ENCODE data around the gene PDE8B. TPM values are rescaled to one million over a fixed set of nuclear protein-coding genes. Genes with fewer than 3 reads are reported as not detected.

PDE8B gene
- total RNA-seq, 1 donor from 2014 or later = 7.8 TPM

DNA sequence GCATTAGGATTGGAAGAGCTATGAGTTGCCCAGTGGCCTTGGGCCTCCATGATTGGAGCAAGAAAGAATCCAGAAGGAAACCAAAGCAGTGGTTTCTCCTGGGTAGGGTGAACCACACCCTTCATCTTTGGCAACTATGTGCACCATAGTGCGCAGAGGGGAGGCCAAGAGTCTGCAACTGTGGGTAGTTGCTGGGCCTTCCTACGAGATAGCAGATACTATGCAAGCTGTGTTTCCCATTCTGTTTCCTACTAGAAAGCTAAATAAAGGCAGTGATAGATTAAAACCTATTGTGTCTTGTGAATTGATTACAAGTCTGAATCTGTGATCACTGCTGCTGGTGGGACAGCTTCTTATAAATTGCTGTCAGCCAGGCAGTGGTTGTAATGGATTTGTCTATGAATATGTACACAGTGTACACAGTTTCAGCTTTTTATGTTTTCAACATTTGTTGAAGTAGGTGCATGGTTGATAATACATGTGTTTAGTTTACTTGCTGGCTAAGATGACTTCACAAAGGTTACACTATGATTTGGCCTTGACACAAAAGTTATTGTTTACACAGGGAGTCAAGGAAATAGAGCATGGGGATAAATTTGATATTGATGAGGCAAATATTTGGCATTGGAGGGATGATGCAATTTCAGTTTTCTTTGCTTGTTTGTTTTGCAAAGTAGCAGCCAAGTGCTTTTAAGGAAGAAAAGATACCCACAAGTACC lies 23.7 kb upstream of the PDE8B start:
- peaks cover 5% of the 10 kb centered on the region for H3K27me3 Mint-ChIP-seq (ENCODE audit: unreplicated experiment)
- H3K4me1 Mint-ChIP-seq (ENCODE audit: unreplicated experiment) = peaks cover 13% of the 10 kb centered on the region
- TF ChIP-seq, protein P1, sequence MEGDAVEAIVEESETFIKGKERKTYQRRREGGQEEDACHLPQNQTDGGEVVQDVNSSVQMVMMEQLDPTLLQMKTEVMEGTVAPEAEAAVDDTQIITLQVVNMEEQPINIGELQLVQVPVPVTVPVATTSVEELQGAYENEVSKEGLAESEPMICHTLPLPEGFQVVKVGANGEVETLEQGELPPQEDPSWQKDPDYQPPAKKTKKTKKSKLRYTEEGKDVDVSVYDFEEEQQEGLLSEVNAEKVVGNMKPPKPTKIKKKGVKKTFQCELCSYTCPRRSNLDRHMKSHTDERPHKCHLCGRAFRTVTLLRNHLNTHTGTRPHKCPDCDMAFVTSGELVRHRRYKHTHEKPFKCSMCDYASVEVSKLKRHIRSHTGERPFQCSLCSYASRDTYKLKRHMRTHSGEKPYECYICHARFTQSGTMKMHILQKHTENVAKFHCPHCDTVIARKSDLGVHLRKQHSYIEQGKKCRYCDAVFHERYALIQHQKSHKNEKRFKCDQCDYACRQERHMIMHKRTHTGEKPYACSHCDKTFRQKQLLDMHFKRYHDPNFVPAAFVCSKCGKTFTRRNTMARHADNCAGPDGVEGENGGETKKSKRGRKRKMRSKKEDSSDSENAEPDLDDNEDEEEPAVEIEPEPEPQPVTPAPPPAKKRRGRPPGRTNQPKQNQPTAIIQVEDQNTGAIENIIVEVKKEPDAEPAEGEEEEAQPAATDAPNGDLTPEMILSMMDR (IDR thresholded peaks at IDR 0.05; ENCODE audit: unreplicated experiment) = no peak
- no peaks in the 10 kb centered on the region for H3K9me3 Mint-ChIP-seq (ENCODE audit: unreplicated experiment)
- no peak overlapping the region for H3K27ac Mint-ChIP-seq (ENCODE audit: unreplicated experiment)
- DNase-seq (ENCODE audit: low spot score) = no peak
- H3K4me3 Mint-ChIP-seq (ENCODE audit: unreplicated experiment) = no peak overlapping the region
- H3K36me3 Mint-ChIP-seq (ENCODE audit: low read depth, unreplicated experiment) = no peaks in the 10 kb centered on the region

DNA sequence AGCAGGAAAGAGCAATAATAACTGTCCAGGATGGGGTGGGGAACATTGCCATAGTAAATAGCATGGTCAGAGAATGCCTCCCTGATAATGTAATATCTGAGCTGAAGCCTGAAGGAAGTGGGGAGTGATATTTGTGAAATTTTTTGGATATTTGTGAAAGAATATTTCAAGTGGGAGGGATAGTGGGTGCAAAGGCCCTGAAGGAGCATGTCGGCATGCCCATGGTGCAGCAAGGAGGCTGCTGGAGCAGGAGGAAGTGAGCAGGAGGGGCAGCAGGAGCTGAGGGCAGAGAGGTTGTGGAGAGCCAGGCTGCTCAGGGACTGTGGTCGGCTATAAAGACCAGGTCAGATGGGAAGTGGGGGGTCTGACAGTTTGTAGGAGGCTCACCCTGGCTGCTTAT lies 21.1 kb upstream of the PDE8B start:
- H3K9me3 Mint-ChIP-seq (ENCODE audit: unreplicated experiment) = no peaks in the 10 kb centered on the region

DNA sequence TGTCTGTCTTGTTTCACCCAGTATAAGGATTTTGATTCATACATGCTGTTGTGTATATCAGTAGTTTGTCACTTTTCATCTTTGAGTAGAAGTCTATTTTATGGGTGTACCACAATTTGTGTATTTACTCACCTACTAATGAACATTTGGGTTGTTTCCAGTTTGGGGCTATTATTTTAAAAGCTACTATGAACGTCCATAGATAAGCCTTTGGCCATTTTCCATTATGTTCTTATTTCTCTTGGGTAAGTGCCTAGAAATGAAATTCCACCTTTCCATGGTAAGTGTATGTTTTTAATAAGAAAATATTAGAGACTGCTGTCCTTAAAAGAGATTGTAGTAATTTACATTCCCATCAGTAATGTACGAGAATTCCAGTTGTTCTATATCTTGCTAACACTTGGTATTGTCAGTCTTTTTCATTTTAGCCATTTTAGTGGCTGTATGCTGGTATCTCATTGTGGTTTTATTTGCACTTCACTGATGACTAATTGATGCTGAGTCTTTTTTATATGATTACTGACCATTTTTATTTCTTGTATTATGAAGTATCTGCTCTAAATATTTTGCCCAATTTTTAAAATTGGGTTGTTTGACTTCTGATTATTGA lies 17.9 kb upstream of the PDE8B start:
- Mint-ChIP-seq H3K36me3 (ENCODE audit: low read depth, unreplicated experiment) (no peaks in the 10 kb centered on the region), H3K4me1 (ENCODE audit: unreplicated experiment) (peaks cover 13% of the 10 kb centered on the region), H3K27ac (ENCODE audit: unreplicated experiment) (no peak overlapping the region), H3K27me3 (ENCODE audit: unreplicated experiment) (peaks cover 5% of the 10 kb centered on the region), H3K9me3 (ENCODE audit: unreplicated experiment) (no peaks in the 10 kb centered on the region), H3K4me3 (ENCODE audit: unreplicated experiment) (no peak overlapping the region)
- no peak for DNase-seq (ENCODE audit: low spot score)
- TF ChIP-seq, protein P1 (IDR thresholded peaks at IDR 0.05; ENCODE audit: unreplicated experiment) = no peak

More for the DNA sequence above, 21.1 kb upstream of the PDE8B start:
- Mint-ChIP-seq H3K27me3 (ENCODE audit: unreplicated experiment) (peaks cover 5% of the 10 kb centered on the region), H3K4me3 (ENCODE audit: unreplicated experiment) (no peak overlapping the region), H3K27ac (ENCODE audit: unreplicated experiment) (no peak overlapping the region), H3K4me1 (ENCODE audit: unreplicated experiment) (peaks cover 13% of the 10 kb centered on the region), H3K36me3 (ENCODE audit: low read depth, unreplicated experiment) (no peaks in the 10 kb centered on the region)
- no peak for DNase-seq (ENCODE audit: low spot score)
- TF ChIP-seq, protein P1 (IDR thresholded peaks at IDR 0.05; ENCODE audit: unreplicated experiment) = no peak

DNA sequence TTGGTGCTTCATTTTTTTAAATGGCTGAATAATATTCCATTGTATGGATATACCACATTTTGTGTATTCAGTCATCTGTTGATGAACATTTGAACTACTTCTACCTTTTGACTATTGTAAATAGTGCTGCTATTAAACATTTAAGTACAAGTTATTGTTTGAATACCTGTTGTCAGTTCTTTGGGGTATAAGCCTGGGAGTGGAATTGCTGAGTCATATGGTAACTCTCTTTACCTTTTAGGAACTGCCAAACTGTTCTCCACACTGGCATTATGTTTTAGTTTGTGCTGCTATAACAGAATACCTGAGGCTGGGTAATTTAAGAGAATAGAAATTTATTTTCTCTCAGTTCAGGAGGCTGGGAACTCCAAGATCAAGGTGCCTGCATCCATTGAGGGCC lies 15.7 kb upstream of the PDE8B start:
- Mint-ChIP-seq H3K4me1 (ENCODE audit: unreplicated experiment) (no peaks in the 10 kb centered on the region), H3K9me3 (ENCODE audit: unreplicated experiment) (no peaks in the 10 kb centered on the region), H3K27me3 (ENCODE audit: unreplicated experiment) (no peaks in the 10 kb centered on the region), H3K27ac (ENCODE audit: unreplicated experiment) (no peak overlapping the region), H3K36me3 (ENCODE audit: low read depth, unreplicated experiment) (no peaks in the 10 kb centered on the region), H3K4me3 (ENCODE audit: unreplicated experiment) (no peak overlapping the region)
- no peak for DNase-seq (ENCODE audit: low spot score)
- TF ChIP-seq, protein P1 (IDR thresholded peaks at IDR 0.05; ENCODE audit: unreplicated experiment) = no peak

Measured in endothelial cell (in vitro differentiated cells).